Measurements from ENCODE around the gene GIMAP1. TPM values are rescaled to one million over a fixed set of nuclear protein-coding genes. Genes with fewer than 3 reads are reported as not detected.

Gene GIMAP1
- total and polyA plus RNA-seq, 7 donors, result 1.6 to 10.3 (median 5.0) TPM

DNA sequence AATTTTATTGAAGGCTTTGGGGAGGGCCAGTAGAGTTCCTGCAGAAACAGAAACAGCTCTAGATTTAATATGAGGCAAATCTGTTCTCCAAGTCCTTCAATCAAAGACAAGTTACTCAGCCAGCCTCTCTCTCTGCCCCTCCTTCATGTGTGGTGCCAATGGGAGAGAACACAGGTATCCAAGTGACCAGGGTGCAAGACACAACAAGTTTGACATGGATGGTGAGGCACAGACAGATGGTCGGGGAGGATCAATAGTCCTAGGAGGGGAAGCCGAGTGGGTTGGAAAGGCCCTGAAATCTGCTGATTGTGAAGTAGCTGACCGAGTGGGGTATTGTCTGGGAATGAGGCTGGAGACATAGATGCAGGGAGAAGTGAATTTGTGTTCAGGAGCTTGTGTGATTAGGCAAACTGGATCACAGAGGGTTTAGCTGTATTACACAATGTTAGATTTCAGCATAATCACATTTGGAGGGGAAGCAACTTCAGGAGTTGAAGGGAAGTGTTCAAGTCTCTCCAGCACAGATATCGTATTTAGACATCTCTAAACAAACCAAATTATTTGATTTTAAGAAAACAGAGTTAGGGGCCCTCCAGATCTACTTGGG lies 1.5 kb downstream of the GIMAP1 start:
- H3K4me3 ChIP-seq, result peak overlapping the region in 3 of 4 donors; percentile 32 to 44 (median 41)
- no peaks in the 10 kb centered on the region for H3K27me3 ChIP-seq
- TF ChIP-seq POLR2AphosphoS5 (IDR thresholded peaks at IDR 0.05) (peak in 1 of 4 donors; percentile 14), EP300 (IDR thresholded peaks at IDR 0.05) (no peak)
- DNase-seq, result no peak
- intact Hi-C loops (cut with DNase I), result no loop called here
- H3K27ac ChIP-seq, result peak overlapping the region; percentile 27 to 69 (median 56)
- H3K9me3 ChIP-seq, result peaks cover 0 to 3% (median 0%) of the 10 kb centered on the region in 4 donors
- no peaks in the 10 kb centered on the region for H3K36me3 ChIP-seq
- 60 to 80% methylated on average over 4 of the region's 4 CpGs for WGBS, 2 donors
- H3K4me1 ChIP-seq, result no peaks in the 10 kb centered on the region

DNA sequence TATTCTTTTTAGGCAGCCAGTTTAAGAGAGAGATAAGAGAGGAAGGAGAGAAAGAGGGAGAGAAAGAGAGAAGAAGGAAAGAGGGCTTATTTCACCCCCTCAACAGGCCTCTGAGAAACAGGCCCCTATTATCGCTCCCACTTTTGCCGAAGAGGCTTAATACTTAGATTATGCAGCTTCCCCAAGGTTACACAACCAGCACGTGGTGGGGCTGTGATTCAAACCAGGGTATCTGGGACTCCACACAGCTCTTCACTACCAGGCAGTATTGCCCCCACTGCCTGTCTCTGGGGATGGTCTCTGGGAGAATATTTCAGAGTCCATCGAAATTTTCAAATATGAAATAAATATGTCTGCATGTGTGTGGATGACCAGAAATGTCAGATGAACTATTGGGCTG lies 3.0 kb downstream of the GIMAP1 start:
- no peak for DNase-seq
- Histone ChIP-seq H3K4me3 (no peak overlapping the region), H3K27me3 (no peaks in the 10 kb centered on the region), H3K27ac (no peak overlapping the region), H3K9me3 (no peaks in the 10 kb centered on the region), H3K36me3 (no peaks in the 10 kb centered on the region), H3K4me1 (no peaks in the 10 kb centered on the region)
- TF ChIP-seq, protein P1, sequence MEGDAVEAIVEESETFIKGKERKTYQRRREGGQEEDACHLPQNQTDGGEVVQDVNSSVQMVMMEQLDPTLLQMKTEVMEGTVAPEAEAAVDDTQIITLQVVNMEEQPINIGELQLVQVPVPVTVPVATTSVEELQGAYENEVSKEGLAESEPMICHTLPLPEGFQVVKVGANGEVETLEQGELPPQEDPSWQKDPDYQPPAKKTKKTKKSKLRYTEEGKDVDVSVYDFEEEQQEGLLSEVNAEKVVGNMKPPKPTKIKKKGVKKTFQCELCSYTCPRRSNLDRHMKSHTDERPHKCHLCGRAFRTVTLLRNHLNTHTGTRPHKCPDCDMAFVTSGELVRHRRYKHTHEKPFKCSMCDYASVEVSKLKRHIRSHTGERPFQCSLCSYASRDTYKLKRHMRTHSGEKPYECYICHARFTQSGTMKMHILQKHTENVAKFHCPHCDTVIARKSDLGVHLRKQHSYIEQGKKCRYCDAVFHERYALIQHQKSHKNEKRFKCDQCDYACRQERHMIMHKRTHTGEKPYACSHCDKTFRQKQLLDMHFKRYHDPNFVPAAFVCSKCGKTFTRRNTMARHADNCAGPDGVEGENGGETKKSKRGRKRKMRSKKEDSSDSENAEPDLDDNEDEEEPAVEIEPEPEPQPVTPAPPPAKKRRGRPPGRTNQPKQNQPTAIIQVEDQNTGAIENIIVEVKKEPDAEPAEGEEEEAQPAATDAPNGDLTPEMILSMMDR (IDR thresholded peaks at IDR 0.05), result no peak
- TF ChIP-seq POLR2AphosphoS5 (IDR thresholded peaks at IDR 0.05) (no peak), POLR2A (IDR thresholded peaks at IDR 0.05) (no peak), EP300 (IDR thresholded peaks at IDR 0.05) (no peak)
- intact Hi-C loops (cut with DNase I), result no loop called here
- WGBS, 2 donors, result 80 to 83% methylated on average over 4 of the region's 4 CpGs

DNA sequence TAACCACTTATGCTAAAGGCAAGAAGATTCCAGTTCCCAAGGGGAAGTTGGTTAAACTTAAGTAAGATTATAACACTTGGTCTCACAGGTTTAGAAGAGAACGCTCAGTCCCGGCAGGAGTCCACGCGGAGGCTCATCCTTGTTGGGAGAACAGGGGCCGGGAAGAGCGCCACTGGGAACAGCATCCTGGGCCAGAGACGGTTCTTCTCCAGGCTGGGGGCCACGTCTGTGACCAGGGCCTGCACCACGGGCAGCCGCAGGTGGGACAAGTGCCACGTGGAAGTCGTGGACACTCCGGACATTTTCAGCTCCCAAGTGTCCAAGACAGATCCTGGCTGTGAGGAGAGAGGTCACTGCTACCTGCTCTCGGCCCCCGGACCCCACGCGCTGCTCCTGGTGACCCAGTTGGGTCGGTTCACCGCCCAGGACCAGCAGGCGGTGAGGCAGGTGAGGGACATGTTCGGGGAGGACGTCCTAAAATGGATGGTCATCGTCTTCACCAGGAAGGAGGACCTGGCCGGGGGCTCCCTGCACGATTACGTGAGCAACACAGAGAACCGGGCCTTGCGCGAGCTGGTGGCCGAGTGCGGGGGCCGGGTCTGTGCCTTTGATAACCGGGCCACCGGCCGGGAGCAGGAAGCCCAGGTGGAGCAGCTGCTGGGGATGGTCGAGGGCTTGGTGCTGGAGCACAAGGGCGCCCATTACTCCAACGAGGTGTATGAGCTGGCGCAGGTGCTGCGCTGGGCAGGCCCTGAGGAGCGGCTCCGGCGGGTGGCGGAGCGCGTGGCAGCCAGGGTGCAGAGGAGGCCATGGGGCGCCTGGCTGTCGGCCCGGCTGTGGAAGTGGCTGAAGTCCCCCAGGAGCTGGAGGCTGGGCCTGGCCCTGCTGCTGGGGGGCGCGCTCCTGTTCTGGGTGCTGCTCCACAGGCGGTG lies 3.8 kb downstream of the GIMAP1 start:
- Histone ChIP-seq H3K27me3 (no peaks in the 10 kb centered on the region), H3K27ac (no peak overlapping the region), H3K4me3 (no peak overlapping the region), H3K9me3 (no peaks in the 10 kb centered on the region), H3K4me1 (no peaks in the 10 kb centered on the region), H3K36me3 (no peaks in the 10 kb centered on the region)
- no peak for DNase-seq
- no peak for TF ChIP-seq EP300 (IDR thresholded peaks at IDR 0.05)
- no peak for TF ChIP-seq POLR2AphosphoS5 (IDR thresholded peaks at IDR 0.05)
- TF ChIP-seq POLR2A (IDR thresholded peaks at IDR 0.05), result no peak
- TF ChIP-seq, protein P1 (IDR thresholded peaks at IDR 0.05), result no peak
- 96% methylated on average over 52 of the region's 52 CpGs for WGBS, 2 donors
- intact Hi-C loops (cut with DNase I), result no loop called here

DNA sequence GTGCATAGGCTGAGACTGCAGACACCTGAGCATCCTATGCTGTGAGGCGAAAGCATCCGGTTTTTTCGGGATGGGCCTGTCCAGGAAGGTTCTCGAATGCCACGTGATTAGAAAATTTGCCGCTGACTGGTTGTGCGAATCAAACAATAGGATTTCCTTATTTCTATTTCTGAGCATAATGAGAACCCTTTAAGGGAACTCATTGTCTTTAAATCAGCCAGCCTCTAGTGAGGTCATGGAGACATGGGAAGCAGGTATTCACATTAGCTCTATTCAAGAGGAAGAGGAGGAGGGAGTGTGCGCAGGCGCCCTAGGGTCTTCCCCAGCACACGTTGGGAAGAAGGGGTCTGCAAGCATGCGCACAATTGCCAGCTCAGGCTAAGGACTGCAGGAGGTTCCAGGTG lies 5.6 kb downstream of the GIMAP1 start:
- intact Hi-C loops (cut with DNase I), result no loop called here
- H3K4me3 ChIP-seq, result no peak overlapping the region
- TF ChIP-seq, protein P1 (IDR thresholded peaks at IDR 0.05), result no peak
- TF ChIP-seq POLR2A (IDR thresholded peaks at IDR 0.05) (no peak), POLR2AphosphoS5 (IDR thresholded peaks at IDR 0.05) (peak in 1 of 4 donors; percentile 22), EP300 (IDR thresholded peaks at IDR 0.05) (no peak)
- DNase-seq, result no peak
- no peaks in the 10 kb centered on the region for H3K27me3 ChIP-seq
- H3K27ac ChIP-seq, result peak overlapping the region in 1 of 4 donors; percentile 59
- H3K9me3 ChIP-seq, result peaks cover 0 to 5% (median 0%) of the 10 kb centered on the region in 4 donors
- 88% methylated on average over 11 of the region's 11 CpGs for WGBS, 2 donors
- no peaks in the 10 kb centered on the region for H3K36me3 ChIP-seq
- no peaks in the 10 kb centered on the region for H3K4me1 ChIP-seq

DNA sequence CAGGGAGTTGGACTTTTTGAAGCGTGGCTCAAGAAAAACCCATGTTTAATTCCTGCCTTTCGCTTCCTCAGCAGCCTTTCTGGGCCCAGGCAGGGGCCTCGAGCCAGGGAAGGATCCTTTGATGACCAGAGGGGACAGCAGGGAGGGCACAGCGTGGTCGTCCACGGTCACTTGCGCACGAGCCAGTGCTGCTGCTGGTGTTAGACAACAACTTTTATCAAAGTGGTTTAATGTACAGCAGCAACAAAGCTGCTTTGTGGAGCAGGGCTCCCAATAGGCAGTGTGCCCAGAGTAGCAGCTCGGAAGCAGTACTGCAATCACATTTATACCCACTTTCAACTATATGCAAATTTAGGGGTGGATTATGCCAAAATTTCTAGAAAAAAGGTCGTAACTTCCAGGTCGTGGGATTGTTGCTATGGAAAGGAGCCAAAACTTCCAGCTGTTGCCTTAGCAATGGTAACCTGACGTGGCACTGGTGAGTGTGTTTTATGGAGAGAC lies 6.1 kb downstream of the GIMAP1 start:
- Histone ChIP-seq H3K27me3 (no peaks in the 10 kb centered on the region), H3K4me3 (no peak overlapping the region), H3K9me3 (peaks cover 0 to 5% (median 1%) of the 10 kb centered on the region in 4 donors), H3K4me1 (no peaks in the 10 kb centered on the region), H3K36me3 (no peaks in the 10 kb centered on the region), H3K27ac (peak overlapping the region in 1 of 4 donors; percentile 59)
- DNase-seq, result no peak
- intact Hi-C loops (cut with DNase I), result no loop called here
- TF ChIP-seq EP300 (IDR thresholded peaks at IDR 0.05), result no peak
- no peak for TF ChIP-seq POLR2A (IDR thresholded peaks at IDR 0.05)
- TF ChIP-seq POLR2AphosphoS5 (IDR thresholded peaks at IDR 0.05), result no peak
- TF ChIP-seq, protein P1 (IDR thresholded peaks at IDR 0.05), result no peak
- 35 to 66% methylated on average over 12 of the region's 12 CpGs for WGBS, 2 donors

Measured in sigmoid colon (tissue), 7 donors.